IMR-90 (cell line): ENCODE results near the gene FBXO5. TPM values are rescaled to one million over a fixed set of nuclear protein-coding genes. Genes with fewer than 3 reads are reported as not detected.

ENCODE experiments used
- ATAC-seq: fragments of 200-7000 bp; cut with Tn5 transposase; 2 replicates; pipeline ENCODE4 v1.9.1; 2020; ENCODE audit warnings: low read depth, mild to moderate bottlenecking, moderate library complexity
- BruUV-seq: library from RNA; stranded (reverse); fragments of 400-500 nt; replicated peaks from 2 replicates; lab custom pipeline; 2021; lab: Mats Ljungman, UMichigan
- CTCF ChIA-PET: fragments of 300-600 bp; formaldehyde crosslinking; extraction: SDS; loops from one replicate; lab custom pipeline; 2021; ENCODE audit warnings: antibody characterized with exemption; lab: Yijun Ruan, JAX
- POLR2A ChIA-PET: fragments of 300-600 bp; sonication (Branson Sonifier 250); formaldehyde crosslinking; loops from one replicate; lab custom pipeline; 2022; ENCODE audit warnings: antibody characterized with exemption; ENCODE audit not compliant: unreplicated experiment; lab: Charles Lee
- DNase-seq: peaks from one replicate; pipeline ENCODE4 v3.0.0; 2013
- H2AFZ ChIP-seq: replicated peaks from 2 replicates; pipeline ENCODE3; 2013; ENCODE audit warnings: low read length, mild to moderate bottlenecking; ENCODE audit not compliant: poor library complexity
- H2AK5ac ChIP-seq: 2 replicates; pipeline ENCODE4 v1.6.1; 2013; ENCODE audit warnings: low read depth, low read length, inconsistent platforms
- H2AK9ac ChIP-seq: replicated peaks from 2 replicates; pipeline ENCODE3; 2013; ENCODE audit warnings: mild to moderate bottlenecking, low read depth, low read length, moderate library complexity; ENCODE audit not compliant: poor library complexity
- H2BK120ac ChIP-seq: 2 replicates; pipeline ENCODE4 v1.6.1; 2013; ENCODE audit warnings: low read depth, low read length, inconsistent platforms
- H2BK15ac ChIP-seq: 3 replicates; pipeline ENCODE4 v1.6.1; 2013; ENCODE audit warnings: low read depth, low read length, inconsistent platforms
- H2BK20ac ChIP-seq: 2 replicates; pipeline ENCODE4 v1.6.1; 2013; ENCODE audit warnings: low read depth, mild to moderate bottlenecking, inconsistent platforms, low read length, moderate library complexity
- H2BK5ac ChIP-seq: 2 replicates; pipeline ENCODE4 v1.6.1; 2013; ENCODE audit warnings: mild to moderate bottlenecking, low read depth, low read length, inconsistent platforms; ENCODE audit not compliant: poor library complexity, severe bottlenecking
- H3K14ac ChIP-seq: replicated peaks from 2 replicates; pipeline ENCODE4 v1.6.1; 2013; ENCODE audit warnings: low read depth, low read length, inconsistent platforms
- H3K18ac ChIP-seq: 2 replicates; pipeline ENCODE4 v1.6.1; 2013; ENCODE audit warnings: low read depth, low read length, control low read depth
- H3K23ac ChIP-seq: 2 replicates; pipeline ENCODE4 v1.6.1; 2013; ENCODE audit warnings: low read depth, low read length, inconsistent platforms
- H3K27ac ChIP-seq: 2 replicates; pipeline ENCODE4 v1.5.1; 2013; ENCODE audit warnings: mild to moderate bottlenecking, control low read depth, low read length; ENCODE audit not compliant: insufficient read depth
- H3K27me3 ChIP-seq: 2 replicates; pipeline ENCODE4 v1.6.1; 2013; ENCODE audit warnings: low read length; ENCODE audit not compliant: control insufficient read depth, insufficient read depth
- H3K36me3 ChIP-seq: 2 replicates; pipeline ENCODE4 v1.6.1; 2013; ENCODE audit warnings: low read length, mixed read lengths; ENCODE audit not compliant: control insufficient read depth, insufficient read depth
- H3K4ac ChIP-seq: 2 replicates; pipeline ENCODE4 v1.6.1; 2013; ENCODE audit warnings: low read depth, low read length, inconsistent platforms
- H3K4me1 ChIP-seq: 2 replicates; pipeline ENCODE4 v1.6.1; 2013; ENCODE audit warnings: low read length, mixed read lengths; ENCODE audit not compliant: control insufficient read depth, insufficient read depth
- H3K4me2 ChIP-seq: 2 replicates; pipeline ENCODE4 v1.6.1; 2013; ENCODE audit warnings: low read depth, mild to moderate bottlenecking, control low read depth, low read length, moderate library complexity
- H3K4me3 ChIP-seq: 2 replicates; pipeline ENCODE4 v1.5.1; 2013; ENCODE audit warnings: low read depth, mild to moderate bottlenecking, control low read depth, low read length, moderate library complexity; ENCODE audit not compliant: insufficient read depth
- H3K56ac ChIP-seq: 2 replicates; pipeline ENCODE4 v1.6.1; 2013; ENCODE audit warnings: low read length, inconsistent platforms; ENCODE audit not compliant: insufficient read depth; ENCODE audit errors: extremely low read depth
- H3K79me1 ChIP-seq, 2 experiments: 2 replicates each; pipeline ENCODE4 v1.6.1; 2013; ENCODE audit warnings: low read length in 2 of 2, inconsistent platforms in 1 of 2, low read depth in 1 of 2
- H3K9ac ChIP-seq: 2 replicates; pipeline ENCODE4 v1.6.1; 2013; ENCODE audit warnings: low read depth, low read length, control low read depth
- H3K9me1 ChIP-seq: 2 replicates; pipeline ENCODE4 v1.6.1; 2013; ENCODE audit warnings: low read length, inconsistent platforms; ENCODE audit not compliant: insufficient read depth
- H3K9me3 ChIP-seq: 2 replicates; pipeline ENCODE4 v1.6.1; 2013; ENCODE audit warnings: low read length; ENCODE audit not compliant: control insufficient read depth, insufficient read depth
- H4K20me1 ChIP-seq: 2 replicates; pipeline ENCODE4 v1.6.1; 2013; ENCODE audit warnings: low read length, inconsistent platforms; ENCODE audit not compliant: insufficient read depth
- H4K5ac ChIP-seq: 2 replicates; pipeline ENCODE4 v1.6.1; 2013; ENCODE audit warnings: mild to moderate bottlenecking, low read depth, low read length, control low read depth
- H4K8ac ChIP-seq, 2 experiments: 2 replicates each; pipeline ENCODE4 v1.6.1; 2013; ENCODE audit warnings: low read depth in 2 of 2, low read length in 2 of 2, control low read depth in 1 of 2, inconsistent platforms in 1 of 2
- H4K91ac ChIP-seq: 2 replicates; pipeline ENCODE4 v1.6.1; 2013; ENCODE audit warnings: low read depth, low read length, inconsistent platforms; ENCODE audit not compliant: insufficient read depth
- FOS ChIP-seq: fragments of 150-350 bp; IDR thresholded peaks from 2 replicates; pipeline ENCODE4 v1.6.1; 2016; ENCODE audit warnings: low read depth, low read length
- WGBS, 2 experiments: methylation state at CpG; one replicate each; pipeline versions ENCODE4 v1.1.5 to v1.1.7; 2013; ENCODE audit warnings: missing lambda C conversion rate in 2 of 2; ENCODE audit not compliant: insufficient read length in 1 of 2; ENCODE audit errors: extremely low coverage in 2 of 2; 5-methylcytosine and 5-hydroxymethylcytosine counted together
- dilution Hi-C: fragments of 300-500 bp; cut with HindIII; formaldehyde crosslinking; loops from one replicate; pipeline ENCODE4 v1.14.3; 2018; ENCODE audit warnings: low sequenced_read_pairs; ENCODE audit not compliant: unreplicated experiment
- in situ Hi-C: fragments of 300-500 bp; cut with MboI; formaldehyde crosslinking; loops from 3 replicates; pipeline ENCODE4 v1.14.3; 2019; ENCODE audit warnings: low sequenced_read_pairs, inconsistent platforms, mixed read lengths
- intact Hi-C: fragments of 100-400 bp; cut with micrococcal nuclease; formaldehyde crosslinking; loops from 2 replicates; pipeline ENCODE4 v1.10.0; 2022
- polyA plus RNA-seq, 3 experiments: library from polyadenylated mRNA; depleted of rRNA; stranded (reverse); fragments of >200 nt; gene quantifications; 2 replicates each; pipeline ENCODE4 v1.2.3, GENCODE V29; 2012; ENCODE audit warnings: low replicate concordance in 1 of 3
- total RNA-seq: library from RNA; depleted of rRNA; stranded (reverse); fragments of >200 nt; gene quantifications from 2 replicates; pipeline ENCODE4 v1.2.3, GENCODE V29; 2012

The FBXO5 gene
- total and polyA plus RNA-seq, 2 of the 4 experiments (the other 2 are of a cell fraction) = 11.8 to 16.7 TPM

DNA sequence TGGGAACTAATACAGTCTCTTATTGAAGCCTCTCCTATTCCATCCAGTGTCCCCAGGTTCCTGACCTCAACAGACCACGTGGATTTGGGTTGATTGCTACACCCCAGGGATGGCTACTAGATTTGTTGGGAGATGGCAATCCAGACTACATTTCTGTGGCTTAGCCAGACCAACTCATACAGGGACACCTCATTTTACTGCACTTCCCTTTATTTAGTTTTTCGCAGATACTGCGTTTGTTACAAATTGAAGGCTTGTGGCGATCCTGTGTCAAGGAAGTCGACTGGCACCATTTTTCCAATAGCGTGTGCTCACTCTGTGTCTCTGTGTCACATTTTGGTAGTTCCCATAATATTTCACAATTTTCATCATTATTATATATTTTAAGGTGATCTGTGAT is 30.0 kb upstream of the FBXO5 start:
- no CpG with 5 or more reads among the region's 6 CpGs for WGBS, 2 experiments
- ChIA-PET POLR2A (no interaction called here), CTCF (no interaction called here)
- no peaks in the 10 kb centered on the region for H3K9me3 ChIP-seq
- H3K4me2 ChIP-seq = no peak overlapping the region
- H3K4ac ChIP-seq = no peak overlapping the region
- H4K8ac ChIP-seq = no peak overlapping the region
- no peak for DNase-seq
- no peaks in the 10 kb centered on the region for H3K27me3 ChIP-seq
- H4K91ac ChIP-seq = no peak overlapping the region
- no peak overlapping the region for H2BK5ac ChIP-seq
- peaks cover 2% of the 10 kb centered on the region; the same call in 1 of the 2 replicates for H3K4me1 ChIP-seq
- H3K14ac ChIP-seq = no peak overlapping the region
- no peak overlapping the region for H2AK5ac ChIP-seq
- no peak overlapping the region for H2AK9ac ChIP-seq
- intact Hi-C loops (no loop called here), in situ Hi-C loops (no loop called here), dilution Hi-C loops (no loop called here)
- no peaks in the 10 kb centered on the region for H3K79me1 ChIP-seq
- no peak overlapping the region for H3K4me3 ChIP-seq
- 0 out of 2 replicates have a peak, but pooled peaks cover 2% of the 10 kb centered on the region for H3K36me3 ChIP-seq
- no peak overlapping the region for H3K56ac ChIP-seq
- H2BK15ac ChIP-seq = no peak overlapping the region
- no peak overlapping the region for H4K5ac ChIP-seq
- H3K18ac ChIP-seq = no peak overlapping the region
- BruUV-seq = no TSS peak
- H3K9me1 ChIP-seq = peaks cover 4% of the 10 kb centered on the region; the same call in 1 of the 2 replicates
- no peak overlapping the region for H2AFZ ChIP-seq
- H3K9ac ChIP-seq = no peak overlapping the region
- no peak for ATAC-seq
- no peak overlapping the region for H3K27ac ChIP-seq
- no peak for TF ChIP-seq FOS
- H2BK120ac ChIP-seq = no peak overlapping the region
- H4K20me1 ChIP-seq = no peaks in the 10 kb centered on the region
- H3K23ac ChIP-seq = no peak overlapping the region
- H2BK20ac ChIP-seq = no peak overlapping the region
